Activated CD4-positive, alpha-beta T cell treated with anti-CD3 and anti-CD28 coated beads, Interleukin-2, amount 50 U/mL, for 4 hours (primary cell): ENCODE data around the gene OGA.

ENCODE experiments used
- DNase-seq, 2 experiments: peaks; one replicate each; pipeline ENCODE4 v3.0.0-alpha.2; 2020

Gene OGA

DNA sequence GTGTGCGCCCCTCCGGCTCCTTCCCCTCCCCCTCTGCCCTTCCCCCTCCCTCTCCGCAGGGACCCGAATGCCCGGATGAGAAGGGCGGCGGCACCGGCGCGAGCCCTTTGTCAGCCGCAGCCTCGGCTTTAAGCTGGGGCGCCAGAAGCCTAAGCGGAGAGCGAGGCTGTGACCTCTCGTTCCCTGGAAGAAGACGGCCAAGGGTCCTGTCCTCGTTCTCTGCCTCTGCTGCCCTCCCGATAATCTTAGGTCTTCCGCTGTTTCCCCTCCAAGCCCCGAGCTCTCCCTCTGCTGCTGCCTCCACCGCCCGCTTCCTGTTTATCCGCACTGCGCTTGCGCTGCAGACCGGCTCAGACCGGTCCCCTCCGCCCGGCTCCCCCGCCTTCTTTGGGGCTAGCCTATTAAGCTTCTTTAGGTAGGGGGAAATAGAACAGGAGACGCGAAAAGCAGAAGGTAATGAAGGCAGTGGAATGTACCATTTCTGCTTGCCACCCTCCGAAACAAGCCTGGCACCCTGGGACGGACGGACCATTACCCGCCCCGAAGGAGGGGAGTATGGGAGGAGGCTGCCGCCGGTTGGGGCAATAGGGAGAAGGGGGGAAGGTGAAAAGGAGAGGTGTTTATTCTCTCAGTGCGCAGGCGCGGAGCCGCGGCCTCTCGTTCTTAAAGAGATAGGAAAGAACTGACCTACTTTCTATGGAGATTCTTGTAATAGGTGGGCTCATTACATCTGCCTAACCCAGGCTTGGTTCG is at the start of gene OGA:
OGA (minus strand) TSS at position 326 of the 753 bp plus-strand sequence. CDS start 422 bp downstream, outside the sequence.
- peak; percentile 95 to 97 for DNase-seq

DNA sequence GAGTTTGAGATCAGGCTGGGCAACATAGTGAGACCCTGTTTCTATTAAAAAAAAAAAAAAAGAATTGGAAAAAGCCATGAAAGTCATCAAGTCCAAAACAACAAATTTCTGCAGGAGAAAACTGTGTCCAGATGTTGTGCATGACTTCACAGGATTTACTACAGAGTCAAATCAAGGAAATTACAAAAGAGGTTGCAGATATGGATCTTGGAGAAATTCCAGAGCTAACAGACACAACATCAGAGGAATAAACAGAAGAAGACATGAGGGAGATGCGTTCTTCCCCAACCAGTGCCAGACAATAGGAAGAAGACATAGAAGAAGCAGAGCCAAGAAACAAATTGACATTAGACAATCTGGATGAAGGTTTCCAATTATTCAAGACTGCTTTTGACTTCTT is 49.7 kb upstream of the OGA start:
- no peak for DNase-seq

DNA sequence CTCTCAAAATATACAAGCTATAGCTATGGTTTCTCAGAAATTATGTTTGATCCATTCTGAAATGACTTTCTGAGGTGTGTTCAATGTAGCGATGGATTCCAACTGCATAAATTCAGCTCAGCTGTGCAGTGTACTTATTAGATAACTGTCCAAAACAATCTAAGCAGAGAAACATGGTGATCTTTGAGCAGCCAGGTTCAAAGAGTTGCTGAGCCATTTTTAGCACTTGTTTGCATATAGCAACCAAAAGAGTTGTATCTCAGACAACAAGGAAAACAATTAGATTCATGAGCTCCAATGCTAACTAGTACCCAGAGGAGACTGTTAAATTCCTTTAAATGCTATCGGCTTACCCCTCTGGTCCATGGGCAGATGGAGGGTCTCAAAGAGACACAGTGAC is 41.3 kb upstream of the OGA start:
- no peak for DNase-seq

DNA sequence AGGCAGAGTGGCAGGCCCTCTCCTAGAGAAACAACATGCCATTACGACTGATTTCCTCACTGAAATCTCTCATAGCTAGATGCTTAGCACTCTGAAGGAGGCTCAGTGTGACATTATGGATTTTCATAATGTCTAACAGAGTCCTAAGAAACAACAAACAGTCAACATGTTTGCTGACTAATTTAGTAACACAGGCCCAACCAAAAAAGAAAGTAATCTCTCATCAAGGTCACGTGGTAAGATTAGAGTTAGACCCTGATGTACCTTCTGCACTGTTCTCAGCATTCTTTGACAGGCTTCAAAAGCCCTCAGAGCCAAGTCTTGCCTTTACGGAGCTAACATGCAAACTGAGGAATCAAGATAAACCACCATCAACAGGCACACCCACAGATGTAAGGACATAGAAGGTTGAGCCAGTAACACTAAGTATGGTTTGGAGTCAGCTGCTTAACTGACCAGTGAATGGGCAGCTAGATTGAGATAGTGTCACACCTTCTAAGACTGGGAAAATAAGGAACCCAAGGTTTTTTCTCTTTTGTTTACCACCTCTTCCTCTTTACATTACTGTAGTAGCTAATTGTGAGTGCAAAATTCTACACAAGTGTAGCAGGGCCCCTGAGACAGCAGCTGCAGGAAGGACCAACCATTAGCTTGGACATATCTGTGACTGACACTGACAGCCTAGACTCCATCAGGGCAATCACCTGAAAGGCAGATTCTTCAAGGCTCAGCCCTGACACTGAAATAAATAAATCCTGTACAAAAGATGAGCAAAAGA is 40.7 kb upstream of the OGA start:
- DNase-seq, result no peak

DNA sequence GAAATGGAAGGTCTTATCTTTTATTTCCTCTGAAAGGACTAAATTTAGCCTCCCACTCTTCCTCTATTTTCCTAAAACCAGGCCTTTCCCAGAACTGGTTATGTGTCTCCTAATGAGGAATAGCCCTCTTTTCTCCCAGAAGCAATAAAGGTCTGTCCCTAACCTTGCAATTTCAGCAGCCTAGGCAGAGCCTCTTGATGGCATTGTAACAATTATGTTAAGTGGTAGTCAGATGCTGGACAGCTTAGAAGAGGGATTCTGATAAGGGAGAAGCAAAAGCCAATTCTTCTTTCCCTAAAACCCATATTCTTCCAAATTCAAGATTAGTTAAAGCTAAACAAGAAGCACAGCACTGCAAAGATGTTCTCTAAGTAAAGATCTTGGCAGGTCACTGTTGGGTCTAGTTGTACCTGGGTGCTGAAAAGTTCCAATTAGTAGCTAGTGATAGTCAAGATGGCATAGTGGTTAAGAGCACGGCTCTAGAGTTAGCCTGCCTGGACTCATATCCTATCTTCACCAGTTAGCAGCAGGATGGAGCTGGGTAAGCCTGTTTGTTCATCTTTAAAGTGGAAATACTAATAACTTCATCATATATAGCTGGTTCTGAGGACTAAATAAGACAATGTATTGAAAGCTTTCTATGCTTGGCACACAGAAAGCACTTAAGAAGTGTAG is 39.7 kb upstream of the OGA start:
- DNase-seq, result no peak

DNA sequence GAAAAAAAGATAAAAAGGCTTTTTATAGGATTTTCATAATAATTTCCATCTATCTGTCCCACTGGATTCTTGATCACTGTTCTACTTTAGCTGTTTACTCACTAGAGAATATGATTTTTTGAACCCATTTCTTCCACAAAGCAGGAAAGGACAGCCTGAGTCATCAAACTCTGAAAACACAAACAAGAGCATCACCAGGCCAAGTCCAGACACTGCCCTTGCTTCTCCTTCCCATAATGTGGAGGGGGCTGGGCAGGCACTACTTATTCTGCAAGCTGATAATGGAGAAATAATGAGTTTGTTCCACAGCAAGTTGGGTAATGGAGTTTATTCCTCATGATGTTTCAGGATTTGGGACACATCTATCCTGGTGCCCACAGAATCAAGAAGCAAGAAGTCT is 38.4 kb upstream of the OGA start:
- DNase-seq, result no peak

DNA sequence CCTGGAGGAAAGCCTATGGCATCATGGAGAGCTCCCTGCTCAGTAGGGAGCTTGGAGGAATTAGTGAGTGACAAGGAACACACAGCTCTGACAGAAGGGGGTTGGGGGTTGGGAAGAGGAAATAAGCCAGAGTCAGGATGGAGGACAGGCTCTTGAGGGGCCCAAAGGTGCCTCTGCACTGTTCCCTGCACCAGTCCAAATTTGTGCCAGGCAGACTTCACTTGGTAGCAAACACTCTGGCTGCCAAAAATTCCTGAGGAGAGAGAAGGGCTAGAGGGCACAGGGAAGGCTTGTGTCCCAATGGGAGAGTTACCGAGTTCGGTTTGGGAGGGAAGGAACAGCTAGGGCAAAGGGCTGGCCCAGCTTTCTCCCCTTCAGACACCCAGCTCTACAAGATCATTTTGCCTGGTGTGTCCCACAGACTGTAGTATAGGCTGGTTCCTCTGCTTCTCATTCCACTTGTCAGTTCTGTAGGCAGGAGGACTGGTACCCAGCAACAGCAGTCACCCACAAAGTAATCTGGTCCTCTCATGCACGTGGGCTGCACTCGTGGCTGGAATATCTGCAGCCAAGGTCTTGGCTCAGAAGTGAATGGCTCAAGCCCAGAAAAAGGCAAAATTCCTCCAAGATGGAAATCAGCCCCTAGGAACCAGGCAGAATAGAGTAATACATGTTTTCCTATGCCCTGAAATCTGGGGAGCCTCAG is 33.3 kb upstream of the OGA start:
- no peak for DNase-seq

DNA sequence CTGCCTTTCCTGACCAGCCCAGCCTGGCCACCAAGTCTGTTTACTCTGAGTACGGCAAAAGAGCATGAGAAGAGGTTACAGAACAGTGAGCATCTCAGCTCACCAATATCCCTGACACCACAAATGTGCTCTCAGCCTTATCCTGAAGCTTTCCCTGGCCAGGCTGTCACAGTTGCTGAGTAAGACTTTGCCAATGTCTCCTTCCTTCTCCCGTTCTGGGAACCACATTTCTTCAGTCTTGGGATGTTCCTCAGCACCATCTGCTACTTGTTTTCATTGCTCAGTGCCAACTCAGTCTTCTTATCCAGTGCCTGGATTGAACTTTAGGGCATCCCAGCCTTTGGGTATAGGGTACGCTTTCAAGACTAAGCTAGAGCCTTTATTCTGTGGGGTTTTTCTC is 32.5 kb upstream of the OGA start:
- DNase-seq, result no peak

DNA sequence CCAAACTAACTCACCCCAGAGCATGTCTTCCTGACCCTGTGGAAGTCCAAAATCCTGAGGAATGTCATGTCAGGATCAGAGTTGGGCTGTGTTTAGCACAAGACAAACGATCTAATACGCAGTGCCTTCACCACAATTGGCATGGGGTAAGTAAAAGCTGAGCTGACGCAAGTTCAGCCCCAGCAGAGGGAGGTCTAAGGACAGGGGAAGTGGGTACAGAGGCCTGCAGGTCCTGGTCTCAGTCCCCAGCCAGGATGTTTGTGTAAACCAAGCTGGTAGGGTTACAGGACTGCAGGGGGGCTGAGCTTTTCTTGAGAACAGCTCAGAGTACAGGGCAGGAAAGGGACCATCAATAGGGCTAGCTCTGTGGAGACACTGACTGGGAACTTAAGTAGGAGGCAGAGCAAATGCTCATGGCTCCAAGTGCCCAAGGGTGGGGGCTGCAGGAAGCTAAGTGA is 30.7 kb upstream of the OGA start:
- DNase-seq, result no peak

DNA sequence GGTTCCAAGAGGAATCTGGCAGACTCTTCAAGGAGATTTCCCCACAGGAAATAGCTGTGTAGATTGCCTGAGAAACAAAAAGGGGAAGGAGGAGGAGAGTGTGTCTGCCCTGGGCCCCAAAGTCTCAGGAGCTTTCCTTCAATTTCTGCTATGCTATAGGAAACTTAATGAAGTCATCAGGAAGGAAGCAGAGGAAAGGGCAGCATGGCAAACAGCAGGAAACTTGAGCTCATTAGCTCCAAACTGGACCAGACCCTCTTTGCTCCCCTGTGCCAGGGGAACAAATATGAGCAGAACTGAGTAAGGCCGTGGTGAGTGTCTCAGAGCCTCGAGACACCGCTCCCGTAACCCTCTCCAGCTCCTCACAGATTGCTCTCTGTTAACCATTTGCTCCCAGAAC is 30.2 kb upstream of the OGA start:
- no peak for DNase-seq

DNA sequence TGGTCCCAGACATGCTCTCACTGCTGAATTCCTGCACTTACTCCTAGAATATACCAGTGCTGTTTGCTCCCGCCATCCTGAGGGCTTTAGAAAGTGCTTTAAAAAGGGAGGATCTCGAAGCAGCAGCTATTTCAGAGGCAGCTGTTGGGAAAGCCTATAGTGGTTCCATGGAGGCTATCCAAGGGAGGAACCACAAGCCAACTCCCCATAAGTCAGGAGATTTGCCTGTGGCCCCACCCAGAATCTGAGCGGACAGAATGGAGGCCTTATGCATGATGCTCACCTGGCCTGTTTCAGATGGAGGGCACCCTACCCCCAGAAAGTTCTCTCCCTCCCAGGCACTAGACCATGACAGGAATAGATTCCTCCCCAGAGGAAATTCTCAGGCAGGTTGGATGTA is 27.6 kb upstream of the OGA start:
- DNase-seq, result no peak

DNA sequence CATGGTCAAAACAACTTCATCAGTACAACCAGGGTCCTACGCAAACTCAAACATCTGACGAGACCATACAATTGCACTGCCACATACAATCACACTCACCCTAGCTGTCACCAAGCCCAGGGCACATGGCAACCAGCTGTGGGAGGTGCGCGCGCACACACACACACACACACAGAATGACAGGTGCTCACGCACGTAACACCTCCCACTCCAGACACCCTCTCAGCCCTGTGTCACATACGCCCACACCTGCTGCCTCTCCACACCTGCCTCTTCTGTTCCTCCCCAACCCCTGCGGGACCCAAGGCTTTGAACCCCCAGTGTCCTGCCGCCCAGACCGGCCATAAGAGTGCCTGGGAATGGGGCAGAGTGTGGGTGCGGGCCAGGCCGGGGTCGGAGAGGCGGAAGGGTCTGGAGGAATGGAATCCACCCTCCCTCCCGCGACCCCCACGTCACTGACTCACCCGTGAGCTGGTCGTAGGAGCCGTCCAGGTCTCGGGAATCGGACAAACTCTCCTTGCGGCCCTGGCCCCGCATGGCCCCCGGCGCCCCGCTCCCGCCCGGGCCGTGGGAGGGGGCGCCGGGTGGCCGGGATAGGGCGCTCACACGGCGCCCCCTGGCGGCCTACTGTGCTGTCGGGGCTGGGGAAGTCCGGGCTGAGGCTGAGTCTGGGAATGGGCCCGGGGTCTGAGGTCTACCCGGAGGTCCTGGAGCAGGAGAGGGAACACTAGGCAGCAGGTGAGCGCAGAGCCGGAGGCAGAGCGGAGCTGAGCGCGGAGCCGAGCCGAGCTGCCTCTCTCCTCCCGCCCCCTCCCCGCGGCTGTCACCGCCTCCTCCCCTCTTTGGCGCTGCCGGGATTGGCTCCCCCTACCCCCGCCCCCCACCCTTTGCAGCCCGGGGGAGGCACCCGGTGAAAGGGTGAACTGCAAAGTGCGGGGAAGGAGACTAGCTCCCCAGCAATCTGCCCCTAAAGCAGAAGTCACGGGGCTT is 25.1 kb upstream of the OGA start, which contains the start of gene KCNIP2:
KCNIP2 (minus strand) TSS at position 769 of the 990 bp plus-strand sequence; CDS start at position 537, 232 bp downstream.
- DNase-seq, result peak; percentile 70 to 76

DNA sequence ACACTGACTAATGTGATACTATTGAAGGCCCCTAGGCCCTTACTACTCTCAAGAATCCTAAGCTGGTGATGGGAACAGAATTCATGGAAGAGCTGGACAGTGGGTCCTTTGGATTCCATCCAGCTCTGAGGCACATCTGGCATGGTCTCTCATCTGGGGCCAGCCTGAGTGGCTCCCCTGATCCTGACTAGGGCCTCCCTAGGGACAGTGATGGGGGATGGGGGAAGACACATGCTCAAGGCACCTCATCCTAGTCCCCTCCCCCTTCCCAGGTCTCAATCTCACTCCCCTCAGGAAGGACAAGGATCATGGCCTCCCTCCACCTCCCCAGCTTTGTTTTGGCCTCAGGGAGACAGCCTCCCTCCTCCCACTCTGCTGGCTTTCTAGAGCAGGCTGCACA is 23.6 kb upstream of the OGA start:
- no peak for DNase-seq

DNA sequence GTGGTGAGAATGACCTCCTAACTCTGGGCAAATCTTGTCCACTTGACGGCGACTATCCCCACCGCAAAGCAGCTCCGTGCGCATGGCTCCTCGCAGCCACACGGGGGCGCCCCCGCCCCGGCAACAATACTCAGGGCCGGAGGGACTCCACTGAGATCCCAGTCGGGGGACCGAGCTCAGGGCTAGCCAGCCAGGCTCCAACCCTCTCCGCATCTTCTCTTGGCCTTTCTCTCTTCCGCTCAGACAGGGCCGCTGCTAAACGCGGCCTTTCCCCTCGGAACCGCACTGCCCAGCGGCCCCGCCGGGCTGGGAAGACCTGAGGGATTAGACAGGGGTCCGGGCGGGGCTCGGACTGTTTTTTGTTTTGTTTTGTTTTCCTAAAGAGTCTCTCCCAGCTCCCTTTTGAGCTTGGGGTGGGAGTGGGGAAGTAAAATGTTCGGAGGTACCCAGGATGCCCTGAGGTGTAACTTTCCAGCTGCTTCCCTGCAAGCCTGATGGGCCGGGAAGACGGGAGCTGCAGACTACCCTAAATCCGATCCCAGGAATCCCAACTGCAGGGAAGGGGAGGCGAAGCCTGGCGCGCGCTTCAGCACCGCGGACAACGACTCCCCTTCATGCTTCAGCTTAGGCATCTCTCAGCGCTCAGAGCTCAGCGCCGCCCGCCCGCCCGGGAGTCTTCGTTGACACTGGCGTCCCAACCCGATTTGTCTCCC is 22.7 kb upstream of the OGA start:
- DNase-seq, result peak; percentile 57 to 59

DNA sequence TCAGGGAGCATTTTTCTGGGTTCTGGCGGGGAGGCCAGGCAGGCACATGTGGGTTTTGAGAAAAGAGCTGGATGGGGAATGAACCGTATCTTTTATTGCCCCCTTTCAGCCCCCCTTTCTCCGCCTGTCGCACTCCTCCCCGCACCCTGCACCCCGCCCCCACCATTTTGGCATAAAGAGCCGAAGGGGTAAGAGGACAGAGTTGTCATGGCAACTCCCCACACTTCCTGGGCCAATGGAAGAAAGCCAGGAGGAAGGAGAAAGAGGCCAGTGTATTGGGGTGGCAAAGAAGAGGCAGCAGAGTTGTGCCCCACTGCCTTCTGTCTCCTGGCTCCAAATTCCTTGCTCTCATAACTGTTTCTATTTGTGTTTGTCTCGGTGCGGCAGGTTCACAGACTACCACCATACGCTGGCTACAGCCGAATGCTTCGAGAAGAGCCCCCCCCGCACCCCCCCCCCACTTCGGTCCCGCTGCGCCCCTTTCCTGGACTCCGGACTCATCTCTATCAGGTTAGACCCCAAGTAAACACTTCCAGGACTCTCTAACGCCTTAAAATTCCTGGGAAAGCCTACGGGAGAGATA is 21.9 kb upstream of the OGA start:
- no peak for DNase-seq

DNA sequence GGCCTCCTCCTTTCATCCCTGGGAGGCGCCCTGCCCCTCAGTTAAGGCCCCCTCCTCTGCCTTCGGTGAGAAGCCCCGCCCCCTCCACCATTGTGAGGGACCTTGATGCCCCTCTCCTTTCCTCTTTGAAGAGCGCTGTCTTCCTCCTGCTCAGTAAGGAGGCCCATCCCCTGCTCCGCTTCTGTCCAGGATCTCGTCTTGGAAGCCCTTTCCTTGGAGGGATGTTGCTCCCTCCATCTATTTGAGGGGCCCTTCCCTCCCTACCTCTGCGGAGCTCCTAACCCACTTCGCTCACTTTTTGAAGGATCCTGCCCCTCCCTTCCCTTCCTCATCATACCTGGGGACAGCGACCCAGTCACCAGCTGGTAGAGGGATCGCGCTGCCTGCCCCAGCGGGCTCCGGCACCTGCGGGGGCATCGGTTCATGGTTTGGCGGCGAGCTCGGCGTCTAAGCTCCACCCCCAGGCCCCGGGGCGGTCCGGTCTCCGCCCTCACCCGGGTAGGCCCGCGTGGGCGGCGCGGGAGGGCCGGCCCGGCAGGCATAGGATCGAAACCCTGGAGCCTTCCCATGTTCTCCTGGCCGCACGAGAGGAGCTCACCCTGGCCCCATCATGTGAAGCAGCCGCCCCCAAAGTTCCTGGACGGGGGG is 21.3 kb upstream of the OGA start:
- DNase-seq, result peak; percentile 53 to 55

DNA sequence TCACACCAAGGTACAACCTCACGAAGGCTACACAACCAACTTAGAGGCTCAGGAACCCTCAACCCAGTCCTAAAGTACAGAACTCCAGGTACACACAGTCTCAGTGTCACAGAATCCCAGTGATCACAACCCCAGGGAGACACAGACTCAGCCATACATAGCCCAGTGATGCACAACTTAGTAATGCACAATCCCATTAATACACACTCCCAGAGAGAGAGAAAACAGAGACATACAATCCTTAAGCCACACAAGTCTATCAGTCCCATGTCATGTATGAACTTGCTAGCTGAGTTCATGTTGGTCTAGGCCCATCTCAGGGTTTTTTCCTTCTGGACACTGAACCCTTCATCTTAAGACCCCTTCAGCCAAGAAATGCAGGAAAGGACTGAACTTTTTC is 20.8 kb upstream of the OGA start:
- no peak for DNase-seq

DNA sequence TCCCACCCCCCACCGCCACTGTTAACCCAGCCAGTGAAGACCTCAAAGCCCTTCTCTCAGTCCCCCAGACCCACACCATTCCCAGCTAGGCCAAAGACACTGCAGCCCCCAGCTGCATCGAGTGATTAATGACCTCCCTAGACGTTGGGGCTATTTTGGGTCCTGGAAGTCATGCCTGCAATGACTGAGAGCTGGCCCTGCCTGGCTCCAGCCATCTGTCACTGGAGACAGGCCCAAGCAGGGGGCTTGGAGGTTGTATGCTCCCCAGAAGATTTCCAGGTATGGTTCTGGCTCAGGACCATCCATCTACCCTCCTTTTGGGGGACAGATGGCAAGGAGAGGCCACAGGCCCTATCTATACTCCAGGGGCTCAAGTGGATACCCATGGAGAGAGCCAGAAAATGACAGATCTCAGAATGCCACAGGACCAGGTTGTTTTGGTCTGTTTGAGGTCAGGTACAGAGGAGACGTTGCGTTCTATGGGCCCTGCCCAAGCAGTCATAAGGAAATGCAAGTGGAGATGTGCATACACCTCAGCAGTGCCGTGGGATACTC is 20.2 kb upstream of the OGA start:
- no peak for DNase-seq

DNA sequence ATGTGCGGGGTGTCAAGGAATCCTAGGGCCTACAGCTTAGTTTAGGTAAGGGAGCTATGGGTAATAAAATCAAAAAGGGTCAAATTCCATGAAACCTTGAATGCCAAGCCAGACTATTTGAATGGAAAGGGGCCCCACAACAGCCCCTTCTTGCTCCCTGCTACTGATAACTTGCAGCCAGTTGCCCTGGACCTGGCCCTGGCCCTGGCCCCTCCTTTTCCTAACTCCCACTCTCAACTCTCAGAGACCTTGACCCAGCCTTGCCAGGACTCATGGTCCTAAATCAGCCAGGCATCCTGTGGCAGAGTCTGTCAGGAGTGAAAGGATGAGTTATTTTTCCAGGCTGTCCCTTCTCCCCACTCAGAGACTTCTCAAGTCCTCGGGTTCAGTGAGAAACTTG is 19.5 kb upstream of the OGA start:
- no peak for DNase-seq

DNA sequence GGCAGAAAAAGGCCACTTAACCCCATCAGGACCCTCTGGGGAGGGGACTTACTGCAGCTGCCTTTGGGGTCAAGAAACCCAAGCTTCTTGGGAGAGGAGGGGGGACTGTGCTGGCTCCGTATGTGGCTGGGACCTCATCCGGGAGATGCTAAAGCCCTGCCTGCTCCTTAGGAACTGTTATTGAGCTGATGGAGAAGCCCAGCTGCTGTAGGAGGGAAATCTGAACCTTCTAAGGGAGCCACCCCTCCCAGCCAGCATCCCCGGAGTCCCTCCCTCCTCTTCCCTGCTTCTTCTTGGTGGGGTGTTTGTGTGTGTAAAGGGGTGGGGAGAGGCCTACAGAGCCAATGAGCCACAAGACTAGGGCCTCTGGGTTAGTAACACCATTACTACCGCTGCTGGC is 17.1 kb upstream of the OGA start:
- no peak for DNase-seq
